Thoracic aorta (tissue), 2 donors: ENCODE measurements around the gene MYBBP1A. TPM values are rescaled to one million over a fixed set of nuclear protein-coding genes. Genes with fewer than 3 reads are reported as not detected.

ENCODE experiments used
- ATAC-seq: fragments of 150-250 bp; one replicate; pipeline ENCODE4 v1.8.0; 2017; ENCODE audit warnings: low read depth; ENCODE audit not compliant: insufficient number of reproducible peaks, low FRiP score
- DNase-seq: peaks from one replicate; pipeline ENCODE4 v3.0.0-alpha.2; 2020; ENCODE audit warnings: low spot score
- H3K27ac ChIP-seq, 2 donors: fragments of 200-600 bp; sonication (generic); 1 replicate in 1 of 2; 2 replicates in 1 of 2; pipeline ENCODE4 v1.5.1; 2016; ENCODE audit warnings: mild to moderate bottlenecking in 2 of 2, moderate library complexity in 2 of 2
- H3K27me3 ChIP-seq: fragments of 200-600 bp; sonication (generic); replicated peaks from 2 replicates; pipeline ENCODE4 v1.6.0; 2016; ENCODE audit warnings: mild to moderate bottlenecking; ENCODE audit not compliant: insufficient read depth
- H3K36me3 ChIP-seq: fragments of 200-600 bp; sonication (generic); one replicate; pipeline ENCODE4 v1.5.1; 2016
- H3K4me1 ChIP-seq, 2 donors: fragments of 200-600 bp; sonication (generic); 1 replicate in 1 of 2; 2 replicates in 1 of 2; pipeline versions ENCODE4 v1.5.1 to v1.6.0; 2016; ENCODE audit warnings: low read depth in 2 of 2, mild to moderate bottlenecking in 1 of 2; ENCODE audit not compliant: control insufficient read depth in 1 of 2
- H3K4me3 ChIP-seq: fragments of 200-600 bp; sonication (generic); 2 replicates; pipeline ENCODE4 v1.5.1; 2016; ENCODE audit warnings: mild to moderate bottlenecking
- H3K9me3 ChIP-seq: fragments of 200-600 bp; sonication (generic); 2 replicates; pipeline ENCODE4 v1.5.1; 2016
- total RNA-seq, 2 donors: library from RNA; depleted of rRNA; stranded (reverse); fragments of >200 nt; gene quantifications; one replicate each; pipeline versions ENCODE4 v1.1.0 to v1.2.3, GENCODE V29; 2016
- TF ChIP-seq, protein P1 (sequence below): fragments of 200-600 bp; sonication (generic); IDR thresholded peaks from one replicate; pipeline ENCODE4 v1.5.1; 2019; ENCODE audit warnings: antibody characterized with exemption

MYBBP1A gene
- total RNA-seq, 2 donors from 2014 or later = 47.4 to 92.6 TPM

DNA sequence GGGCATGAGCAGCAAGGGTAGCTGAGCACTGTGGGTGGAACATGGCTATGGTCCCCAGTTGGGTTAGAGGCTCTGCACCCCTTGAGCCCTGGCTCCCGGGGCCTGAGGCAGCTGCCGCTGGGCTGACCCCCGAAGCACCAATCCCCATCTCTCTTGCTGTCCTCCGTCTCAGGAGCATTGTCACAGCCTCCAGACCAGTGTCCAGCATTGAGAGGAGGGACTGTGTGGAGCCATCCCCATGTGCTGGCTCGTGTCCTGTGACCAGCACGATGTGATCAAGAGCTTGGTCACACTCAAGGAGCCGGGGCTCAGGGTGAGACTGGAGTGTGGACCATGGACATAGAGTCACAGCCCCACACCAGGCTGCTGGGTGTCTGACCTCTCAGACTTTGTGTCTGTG lies 32.0 kb upstream of the MYBBP1A start:
- DNase-seq (no peak), ATAC-seq (no peak)
- Histone ChIP-seq H3K4me3 (no peak overlapping the region), H3K27ac (no peak overlapping the region), H3K4me1 (peaks cover 5 to 13% of the 10 kb centered on the region in 2 donors), H3K9me3 (no peaks in the 10 kb centered on the region), H3K36me3 (no peaks in the 10 kb centered on the region), H3K27me3 (no peaks in the 10 kb centered on the region)
- TF ChIP-seq, protein P1, sequence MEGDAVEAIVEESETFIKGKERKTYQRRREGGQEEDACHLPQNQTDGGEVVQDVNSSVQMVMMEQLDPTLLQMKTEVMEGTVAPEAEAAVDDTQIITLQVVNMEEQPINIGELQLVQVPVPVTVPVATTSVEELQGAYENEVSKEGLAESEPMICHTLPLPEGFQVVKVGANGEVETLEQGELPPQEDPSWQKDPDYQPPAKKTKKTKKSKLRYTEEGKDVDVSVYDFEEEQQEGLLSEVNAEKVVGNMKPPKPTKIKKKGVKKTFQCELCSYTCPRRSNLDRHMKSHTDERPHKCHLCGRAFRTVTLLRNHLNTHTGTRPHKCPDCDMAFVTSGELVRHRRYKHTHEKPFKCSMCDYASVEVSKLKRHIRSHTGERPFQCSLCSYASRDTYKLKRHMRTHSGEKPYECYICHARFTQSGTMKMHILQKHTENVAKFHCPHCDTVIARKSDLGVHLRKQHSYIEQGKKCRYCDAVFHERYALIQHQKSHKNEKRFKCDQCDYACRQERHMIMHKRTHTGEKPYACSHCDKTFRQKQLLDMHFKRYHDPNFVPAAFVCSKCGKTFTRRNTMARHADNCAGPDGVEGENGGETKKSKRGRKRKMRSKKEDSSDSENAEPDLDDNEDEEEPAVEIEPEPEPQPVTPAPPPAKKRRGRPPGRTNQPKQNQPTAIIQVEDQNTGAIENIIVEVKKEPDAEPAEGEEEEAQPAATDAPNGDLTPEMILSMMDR = no peak

DNA sequence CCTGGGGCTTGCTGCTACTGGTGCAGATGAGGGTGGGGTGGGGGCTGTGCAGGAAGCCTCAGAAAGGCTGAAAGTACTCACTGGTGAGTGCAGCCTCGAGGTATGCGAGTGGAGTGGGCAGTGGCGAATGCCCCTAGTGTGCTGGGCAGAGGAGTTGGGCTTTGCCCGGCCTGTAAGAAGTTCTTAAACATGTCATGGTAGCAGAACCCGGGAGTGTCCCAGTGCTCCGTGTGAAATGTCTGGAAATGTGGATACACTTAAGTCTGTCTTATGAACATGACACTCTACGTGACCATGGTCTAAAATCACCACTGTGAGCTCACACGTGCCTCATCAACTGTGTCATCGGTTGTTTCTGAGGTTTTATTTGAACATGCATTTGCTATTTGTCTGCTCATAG lies 30.9 kb upstream of the MYBBP1A start:
- no peaks in the 10 kb centered on the region for H3K9me3 ChIP-seq
- no peak overlapping the region for H3K27ac ChIP-seq
- no peak for ATAC-seq
- H3K4me3 ChIP-seq = no peak overlapping the region
- no peaks in the 10 kb centered on the region for H3K36me3 ChIP-seq
- DNase-seq = no peak
- H3K4me1 ChIP-seq = peaks cover 5 to 13% of the 10 kb centered on the region in 2 donors
- TF ChIP-seq, protein P1 = no peak
- no peaks in the 10 kb centered on the region for H3K27me3 ChIP-seq

DNA sequence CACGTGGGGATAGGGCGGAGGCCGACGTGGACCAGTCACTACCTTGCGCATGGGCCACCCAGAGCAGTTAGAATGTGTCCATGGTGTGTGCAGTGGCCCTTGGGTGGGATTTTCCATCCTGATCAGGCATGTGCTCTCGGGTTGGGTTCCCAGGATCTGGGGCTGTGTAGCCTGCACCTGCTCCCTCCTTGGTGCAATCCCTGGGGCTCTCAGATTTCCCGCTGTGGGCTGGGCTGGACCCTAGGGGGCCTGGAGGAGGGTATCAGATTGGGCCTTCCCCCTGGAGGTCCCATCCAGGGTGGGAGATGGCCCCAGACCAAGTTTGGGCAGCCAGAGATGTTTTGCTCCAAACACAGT lies 30.4 kb upstream of the MYBBP1A start:
- TF ChIP-seq, protein P1 = no peak
- Histone ChIP-seq H3K27me3 (no peaks in the 10 kb centered on the region), H3K36me3 (no peaks in the 10 kb centered on the region), H3K4me1 (peaks cover 5 to 13% of the 10 kb centered on the region in 2 donors), H3K4me3 (no peak overlapping the region), H3K9me3 (no peaks in the 10 kb centered on the region), H3K27ac (no peak overlapping the region)
- no peak for DNase-seq
- ATAC-seq = no peak

DNA sequence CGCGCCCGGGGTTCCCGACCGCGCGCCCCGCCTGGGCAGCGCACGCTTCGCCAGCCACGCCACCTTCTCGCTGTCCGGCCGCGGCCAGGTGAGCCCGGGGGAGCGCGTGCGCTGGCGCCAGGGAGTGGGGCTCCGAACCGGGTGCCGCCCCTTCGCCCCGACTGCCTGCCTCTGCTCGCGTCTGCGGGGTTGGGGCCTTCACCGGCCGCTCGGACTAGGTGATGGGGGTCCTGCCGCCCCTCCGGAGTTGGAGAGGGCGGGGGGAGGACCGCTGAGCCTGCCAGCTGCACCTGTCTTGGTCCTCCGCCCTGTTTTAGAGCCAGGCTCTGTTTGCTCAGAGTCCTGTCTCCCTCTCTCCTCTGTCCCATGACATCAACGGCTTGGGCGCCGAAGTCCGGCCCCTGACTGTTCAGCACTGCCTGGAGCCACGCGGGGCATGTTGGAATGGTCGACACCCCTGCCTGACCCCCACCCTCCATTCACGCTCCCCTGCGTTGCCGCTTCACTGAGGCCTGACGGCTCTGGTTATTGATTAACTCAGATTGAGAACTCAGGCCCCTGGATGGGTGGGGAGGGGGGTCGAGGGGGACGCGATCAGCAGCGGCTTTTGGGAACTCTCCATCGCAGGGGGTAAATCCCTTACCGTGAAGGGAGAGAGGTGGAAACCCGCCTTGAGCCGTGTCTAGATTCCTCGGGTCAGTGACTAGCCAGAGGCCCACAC lies 29.9 kb upstream of the MYBBP1A start:
- TF ChIP-seq, protein P1 = no peak
- H3K4me1 ChIP-seq = peaks cover 5 to 13% of the 10 kb centered on the region in 2 donors
- no peak overlapping the region for H3K27ac ChIP-seq
- no peaks in the 10 kb centered on the region for H3K27me3 ChIP-seq
- no peak for ATAC-seq
- H3K4me3 ChIP-seq = no peak overlapping the region
- no peaks in the 10 kb centered on the region for H3K9me3 ChIP-seq
- no peak for DNase-seq
- H3K36me3 ChIP-seq = no peaks in the 10 kb centered on the region

DNA sequence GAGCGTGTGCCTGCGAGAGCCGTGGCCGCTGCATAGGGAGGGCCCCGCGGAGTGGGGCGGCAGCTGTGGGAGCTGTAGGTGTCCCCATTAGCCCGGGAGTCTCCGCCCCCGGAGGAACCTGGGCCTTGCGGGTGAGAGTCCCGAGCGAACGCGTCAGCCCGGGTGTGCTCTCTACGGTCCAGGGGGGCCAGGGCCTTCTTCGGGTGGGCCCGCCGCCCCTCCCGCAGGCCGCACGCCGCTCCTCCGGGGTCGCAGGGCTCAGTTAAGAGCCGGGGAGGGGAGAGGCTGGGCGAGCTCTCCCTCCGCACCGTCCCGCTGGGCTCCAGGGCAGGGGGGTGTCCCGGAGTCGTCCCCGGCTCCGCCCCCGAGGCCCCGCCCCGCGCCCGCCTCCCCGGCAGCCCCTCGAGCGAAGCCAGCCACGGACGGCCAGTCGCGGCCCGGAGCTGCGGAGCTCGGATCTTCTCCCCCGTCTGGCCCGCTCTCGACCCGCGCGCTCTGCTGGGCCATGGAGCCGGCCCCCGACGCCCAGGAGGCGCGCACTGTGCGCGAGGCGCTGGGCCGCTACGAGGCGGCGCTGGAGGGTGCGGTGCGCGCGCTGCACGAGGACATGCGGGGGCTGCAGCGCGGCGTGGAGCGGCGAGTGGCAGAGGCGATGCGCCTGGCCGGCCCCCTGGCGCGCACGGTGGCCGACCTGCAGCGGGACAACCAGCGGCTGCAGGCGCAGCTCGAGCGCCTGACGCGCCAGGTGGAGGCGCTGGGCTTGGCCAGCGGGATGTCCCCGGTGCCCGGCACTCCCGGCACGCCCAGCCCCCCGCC lies 29.1 kb upstream of the MYBBP1A start, which contains the start of gene SMTNL2:
Gene SMTNL2 (plus strand): TSS at position 429 of the 816 bp plus-strand sequence. CDS start 77 bp downstream, at position 506.
- no peak within 1 kb of the TSS for H3K27ac ChIP-seq
- no peaks in the 10 kb centered on the region for H3K27me3 ChIP-seq
- no peak for ATAC-seq
- peak within 1 kb of the TSS; percentile 68 for H3K4me3 ChIP-seq
- peaks cover 5 to 13% of the 10 kb centered on the region in 2 donors for H3K4me1 ChIP-seq
- TF ChIP-seq, protein P1 = no peak
- H3K36me3 ChIP-seq = no peaks in the 10 kb centered on the region
- DNase-seq = no peak
- no peaks in the 10 kb centered on the region for H3K9me3 ChIP-seq
